Esophagus squamous epithelium (tissue), 5 donors: ENCODE measurements around the gene CCDC70. TPM values are rescaled to one million over a fixed set of nuclear protein-coding genes. Genes with fewer than 3 reads are reported as not detected.

Experiments
- DNase-seq: peaks from one replicate; lab custom pipeline; 2025; lab: John Stamatoyannopoulos, UW
- H3K27ac ChIP-seq, 4 donors: fragments of 200-600 bp; sonication (generic); one replicate each; pipeline ENCODE4 v1.5.1; 2016 to 2019; ENCODE audit warnings: mild to moderate bottlenecking in 1 of 4
- H3K27me3 ChIP-seq, 4 donors: fragments of 200-600 bp; sonication (generic); 1 replicate in 3 of 4; 2 replicates in 1 of 4; pipeline versions ENCODE4 v1.5.1 to v1.6.0; 2017 to 2021; ENCODE audit warnings: antibody characterized with exemption in 1 of 4
- H3K36me3 ChIP-seq, 3 donors: fragments of 200-600 bp; sonication (generic); one replicate each; pipeline ENCODE4 v1.5.1; 2016 to 2019
- H3K4me1 ChIP-seq, 3 donors: fragments of 200-600 bp; sonication (generic); one replicate each; pipeline ENCODE4 v1.5.1; 2017 to 2019
- H3K4me3 ChIP-seq, 4 donors: fragments of 200-600 bp; sonication (generic); 1 replicate in 3 of 4; 2 replicates in 1 of 4; pipeline ENCODE4 v1.5.1; 2016 to 2019; ENCODE audit warnings: mild to moderate bottlenecking in 2 of 4, moderate library complexity in 1 of 4
- H3K9me3 ChIP-seq, 3 donors: fragments of 200-600 bp; sonication (generic); one replicate each; pipeline ENCODE4 v1.5.1; 2016 to 2019
- CTCF ChIP-seq, 6 experiments: fragments of 450-650 bp in 4 of 6; fragments of 200-600 bp in 2 of 6; sonication (generic) in 2 of 6; IDR thresholded peaks; one replicate each; pipeline ENCODE4 v1.5.1; 2016 to 2019; ENCODE audit warnings: antibody characterized with exemption in 6 of 6, mild to moderate bottlenecking in 4 of 6, moderate library complexity in 4 of 6
- POLR2A ChIP-seq, 4 donors: fragments of 450-650 bp; IDR thresholded peaks; one replicate each; pipeline ENCODE4 v1.6.1; 2017; ENCODE audit warnings: antibody characterized with exemption in 4 of 4, mild to moderate bottlenecking in 4 of 4, moderate library complexity in 3 of 4
- WGBS, 2 donors: methylation state at CpG; one replicate each; pipeline ENCODE4 v1.1.5; 2018; 5-methylcytosine and 5-hydroxymethylcytosine counted together
- intact Hi-C: fragments of 100-400 bp; cut with DNase I; formaldehyde crosslinking; loops from one replicate; pipeline ENCODE4 v1.15.0; 2022
- total RNA-seq, 4 donors: library from RNA; depleted of rRNA; stranded (reverse); fragments of >200 nt; gene quantifications; one replicate each; pipeline ENCODE4 v1.1.0, GENCODE V29; 2016
- donor health status: DM: yes; HTN: yes; CAD: no.

The CCDC70 gene
- total RNA-seq, 4 donors from 2014 or later, result not detected

- Histone ChIP-seq H3K36me3 (no peaks in the 10 kb centered on the region), H3K27ac (no peak overlapping the region), H3K9me3 (no peaks in the 10 kb centered on the region), H3K4me1 (no peaks in the 10 kb centered on the region), H3K27me3 (peaks cover 0 to 70% (median 0%) of the 10 kb centered on the region in 4 donors), H3K4me3 (no peak overlapping the region)
- TF ChIP-seq CTCF (IDR thresholded peaks at IDR 0.05) (no peak), POLR2A (IDR thresholded peaks at IDR 0.05) (no peak)
- no peak for DNase-seq
- intact Hi-C loops, result no loop called here
- WGBS, 2 donors, result 79 to 83% methylated on average over 4 of the region's 4 CpGs
Observed at GRCh38 chr13:51879133-51879532, 17.4 kb downstream of the CCDC70 start.

GRCh38 chr13:51881296-51881695 lies 19.5 kb downstream of the CCDC70 start:
- intact Hi-C loops, result no loop called here
- Histone ChIP-seq H3K36me3 (no peaks in the 10 kb centered on the region), H3K9me3 (no peaks in the 10 kb centered on the region), H3K27me3 (peaks cover 0 to 73% (median 0%) of the 10 kb centered on the region in 4 donors), H3K4me1 (no peaks in the 10 kb centered on the region), H3K27ac (no peak overlapping the region), H3K4me3 (no peak overlapping the region)
- TF ChIP-seq POLR2A (IDR thresholded peaks at IDR 0.05) (no peak), CTCF (IDR thresholded peaks at IDR 0.05) (no peak)
- 71 to 82% methylated on average over 1 of the region's 1 CpG for WGBS, 2 donors
- DNase-seq, result no peak

GRCh38 chr13:51882570-51883225 lies 20.9 kb downstream of the CCDC70 start:
- TF ChIP-seq POLR2A (IDR thresholded peaks at IDR 0.05) (no peak), CTCF (IDR thresholded peaks at IDR 0.05) (no peak)
- no peak for DNase-seq
- intact Hi-C loops, result no loop called here

GRCh38 chr13:51883226-51883600 lies 21.4 kb downstream of the CCDC70 start:
- H3K4me3 ChIP-seq, result no peak overlapping the region
- H3K4me1 ChIP-seq, result peaks cover 0 to 7% (median 0%) of the 10 kb centered on the region in 3 donors
- H3K27me3 ChIP-seq, result peaks cover 0 to 68% (median 0%) of the 10 kb centered on the region in 4 donors
- intact Hi-C loops, result no loop called here
- TF ChIP-seq POLR2A (IDR thresholded peaks at IDR 0.05), result no peak
- no peak for TF ChIP-seq CTCF (IDR thresholded peaks at IDR 0.05)
- no peaks in the 10 kb centered on the region for H3K36me3 ChIP-seq
- no peaks in the 10 kb centered on the region for H3K9me3 ChIP-seq
- H3K27ac ChIP-seq, result no peak overlapping the region
- no peak for DNase-seq
- WGBS, 2 donors, result 73 to 75% methylated on average over 5 of the region's 5 CpGs

More at GRCh38 chr13:51882570-51883225, 20.9 kb downstream of the CCDC70 start:
- Histone ChIP-seq H3K4me3 (no peak overlapping the region), H3K27ac (no peak overlapping the region), H3K36me3 (no peaks in the 10 kb centered on the region), H3K27me3 (peaks cover 0 to 72% (median 0%) of the 10 kb centered on the region in 4 donors), H3K4me1 (peaks cover 0 to 3% (median 0%) of the 10 kb centered on the region in 3 donors), H3K9me3 (no peaks in the 10 kb centered on the region)
- WGBS, 2 donors, result 82 to 83% methylated on average over 2 to 3 of the region's 6 CpGs

- no peak overlapping the region for H3K4me3 ChIP-seq
- no peak overlapping the region for H3K27ac ChIP-seq
- intact Hi-C loops, result no loop called here
- H3K36me3 ChIP-seq, result no peaks in the 10 kb centered on the region
- TF ChIP-seq CTCF (IDR thresholded peaks at IDR 0.05), result no peak
- TF ChIP-seq POLR2A (IDR thresholded peaks at IDR 0.05), result no peak
- peaks cover 0 to 77% (median 0%) of the 10 kb centered on the region in 4 donors for H3K27me3 ChIP-seq
- H3K9me3 ChIP-seq, result no peaks in the 10 kb centered on the region
- DNase-seq, result no peak
- WGBS, 2 donors, result 60 to 80% methylated on average over 2 of the region's 2 CpGs
- peaks cover 0 to 7% (median 0%) of the 10 kb centered on the region in 3 donors for H3K4me1 ChIP-seq
Observed at GRCh38 chr13:51885651-51886050, 23.9 kb downstream of the CCDC70 start.
